ENCODE data around the gene JPH2.
"Not testable (repeated sequence)": the region's sequence is repeated elsewhere in the genome, so short reads cannot be mapped to it uniquely, and the experiment has no call there.

Gene JPH2

DNA sequence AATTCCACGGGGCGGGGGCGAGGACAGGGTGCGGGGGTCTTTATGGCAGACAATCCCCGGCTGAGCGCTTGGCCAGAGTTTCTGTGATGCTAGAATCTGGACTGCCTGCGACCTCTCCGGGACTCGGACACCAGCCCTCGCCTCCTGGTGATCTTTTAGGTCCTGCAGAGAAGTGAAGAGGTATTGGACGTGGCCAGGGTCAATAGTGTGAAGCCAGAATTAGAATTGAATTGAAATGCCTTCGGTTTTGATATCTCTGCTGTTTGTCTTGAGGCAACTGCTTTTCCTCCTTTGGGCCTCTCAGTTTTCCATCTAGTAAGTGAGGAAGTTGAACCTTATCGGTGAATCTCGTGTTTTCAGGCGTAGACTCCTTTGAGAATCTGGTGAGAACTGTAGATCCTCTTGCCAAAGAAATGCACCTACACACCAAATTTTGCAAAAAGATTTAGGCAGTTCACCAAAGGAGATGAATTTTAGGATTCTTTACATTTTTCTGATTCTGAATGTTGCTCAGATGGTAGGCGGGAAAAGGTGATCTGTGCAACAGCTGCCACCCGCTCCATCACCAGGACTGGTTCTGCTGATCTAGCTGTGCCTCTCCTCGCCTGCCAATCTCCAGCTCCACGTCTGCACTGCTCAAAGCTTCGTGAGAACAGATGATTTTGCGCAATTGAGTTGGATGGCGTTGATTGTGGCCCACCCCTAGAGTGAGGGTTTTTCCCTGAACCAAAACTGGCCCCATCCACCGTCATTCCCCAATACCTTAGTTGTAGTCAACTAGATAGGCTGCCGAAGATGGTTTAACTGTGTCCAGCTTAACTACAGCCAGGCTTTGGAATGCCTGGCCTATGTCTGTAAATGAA lies 24.4 kb upstream of the JPH2 start:
- DNase-seq: peak in 1 of 3 donors; percentile 22

DNA sequence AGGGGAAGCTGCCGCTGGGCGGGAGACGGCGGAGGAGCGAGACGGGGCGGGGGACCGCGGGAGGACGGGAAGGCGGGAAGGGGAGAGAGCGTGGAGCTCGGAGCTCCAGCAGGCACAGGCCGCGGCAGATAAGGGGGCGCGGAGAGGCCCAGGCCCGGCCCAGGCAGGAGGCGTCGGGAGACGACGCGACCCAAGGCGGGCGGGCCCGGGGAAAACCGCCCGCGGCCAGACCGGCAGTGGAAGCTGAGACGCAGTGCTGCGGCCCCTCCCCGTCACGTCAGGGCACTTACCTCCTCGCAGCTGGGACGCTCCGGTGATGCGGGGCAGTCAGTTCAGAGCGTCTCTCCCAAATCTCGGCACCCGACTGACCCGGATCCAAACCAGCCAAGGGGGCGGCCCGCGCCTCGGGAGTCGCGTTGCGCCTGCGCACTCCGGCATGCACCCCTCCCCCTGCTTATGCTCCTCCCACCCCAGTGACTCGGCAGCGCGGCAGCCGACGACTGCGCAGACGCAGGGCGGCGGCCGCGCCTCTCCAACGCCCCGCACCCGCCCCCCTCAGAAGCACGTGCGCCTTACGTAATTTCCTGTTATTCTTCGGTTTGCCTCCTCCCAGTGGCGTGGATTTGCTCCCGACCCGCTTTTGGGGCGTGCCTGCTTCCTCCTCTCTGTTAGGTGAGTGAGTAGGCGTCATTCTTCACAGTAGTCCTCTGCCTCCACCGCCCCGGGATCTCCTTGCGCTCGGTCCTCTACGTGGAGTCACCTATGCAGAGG lies 23.6 kb upstream of the JPH2 start, which contains the start of gene OSER1:
TSS of gene OSER1 (minus strand) at position 366 of the 771 bp plus-strand sequence. CDS start 3,814 bp downstream, outside the sequence.
- peak; percentile 98 to 99 (median 99) for DNase-seq

DNA sequence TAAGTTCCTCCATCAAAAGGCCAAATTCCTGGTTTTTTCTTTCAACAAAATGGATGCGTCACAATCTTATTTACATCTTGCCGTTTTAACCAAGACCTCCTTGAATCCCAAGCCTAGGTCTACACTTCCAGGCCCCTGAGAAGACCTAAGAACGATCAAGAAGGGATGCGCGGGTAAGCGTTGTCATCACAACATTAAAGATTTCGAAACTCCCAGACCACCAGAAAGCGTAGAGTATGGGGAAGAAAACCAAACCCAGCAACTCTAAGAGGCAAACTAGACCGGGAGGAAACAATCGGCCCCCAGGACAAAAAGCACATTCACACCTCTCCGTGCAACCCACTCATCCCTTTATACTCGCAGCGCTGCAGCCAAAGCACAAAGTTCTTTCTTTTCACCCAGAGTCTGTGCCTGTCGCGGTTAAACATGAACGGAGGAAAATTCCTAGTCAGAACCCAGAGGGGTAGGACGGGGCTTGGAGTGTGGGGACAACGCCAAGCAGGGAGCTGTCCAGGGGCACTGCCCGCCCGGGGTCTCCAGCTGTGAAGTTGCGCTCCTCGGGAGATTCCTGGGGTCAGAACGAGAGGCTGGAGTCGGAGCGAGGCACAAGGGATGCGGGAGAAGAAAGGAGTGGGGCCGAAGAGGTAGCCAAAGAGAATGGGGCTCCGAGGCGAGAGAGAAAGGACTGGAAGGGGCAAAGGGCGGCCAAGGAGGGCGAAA lies 22.9 kb upstream of the JPH2 start:
- peak; percentile 34 to 59 (median 53) for DNase-seq

DNA sequence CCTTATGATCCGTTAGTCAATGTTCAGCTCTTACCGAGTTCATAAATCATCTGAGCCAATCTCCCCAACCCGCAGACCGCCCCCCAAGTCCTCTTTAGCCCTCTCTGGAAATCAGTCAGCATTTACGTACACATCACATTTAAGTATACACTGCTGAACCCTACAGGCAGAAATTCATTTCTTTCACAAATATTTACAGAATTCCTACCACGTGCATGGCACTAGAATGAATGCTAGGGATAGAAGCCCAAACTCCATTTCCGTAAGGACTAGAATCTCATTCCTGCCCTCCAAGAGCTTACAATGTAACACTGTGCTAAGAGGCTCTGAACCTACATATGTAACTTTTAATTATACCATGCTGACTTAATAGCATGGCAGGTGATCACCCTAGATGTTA lies 21.8 kb upstream of the JPH2 start:
- peak; percentile 35 to 41 (median 37) for DNase-seq

DNA sequence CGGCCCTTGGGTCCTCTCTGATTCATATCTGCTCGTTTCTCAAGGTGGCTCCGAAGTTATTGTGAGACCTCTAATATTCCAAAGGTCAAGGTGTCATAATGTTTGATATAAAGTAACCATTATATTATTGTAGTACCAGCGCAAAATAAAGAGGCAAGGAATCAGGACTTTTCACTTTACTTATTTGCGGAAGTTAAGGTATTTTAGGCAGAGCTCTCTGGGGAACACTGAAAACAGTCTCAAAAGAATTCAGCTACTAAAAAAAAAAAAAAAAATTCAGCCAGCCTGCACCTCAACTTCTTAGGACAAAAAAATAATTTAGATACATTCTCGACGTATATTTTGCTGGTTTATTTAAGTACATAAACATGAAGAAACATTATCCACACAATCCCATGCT lies 21.2 kb upstream of the JPH2 start:
- DNase-seq: no peak

DNA sequence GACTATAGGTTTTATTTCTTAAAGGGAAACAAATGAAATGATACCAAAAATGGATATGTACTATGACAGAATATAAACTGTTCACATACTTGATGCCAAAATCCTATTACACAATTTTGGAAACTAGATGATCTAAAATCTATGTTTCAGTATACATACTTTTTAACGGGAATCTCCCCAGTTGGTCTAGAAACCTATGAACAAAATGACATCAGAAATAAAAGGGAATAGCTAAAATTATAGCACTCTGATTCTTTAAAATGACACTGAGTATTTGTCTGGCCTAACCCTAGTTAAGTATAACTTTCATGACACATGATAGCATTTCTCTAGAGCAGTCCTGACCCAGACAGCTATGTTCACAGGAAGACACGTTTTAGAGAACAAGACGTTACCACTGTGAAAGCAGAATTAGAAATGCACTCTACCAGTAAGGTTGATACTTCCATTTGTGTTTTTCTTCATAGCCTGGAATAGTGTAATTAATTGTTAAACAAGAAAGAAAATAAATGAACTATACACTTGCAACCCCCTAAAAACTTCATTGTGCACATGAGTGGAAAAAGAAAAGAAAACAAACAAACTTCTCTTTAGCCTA lies 20.2 kb upstream of the JPH2 start:
- DNase-seq: peak; percentile 61 to 96 (median 89)

DNA sequence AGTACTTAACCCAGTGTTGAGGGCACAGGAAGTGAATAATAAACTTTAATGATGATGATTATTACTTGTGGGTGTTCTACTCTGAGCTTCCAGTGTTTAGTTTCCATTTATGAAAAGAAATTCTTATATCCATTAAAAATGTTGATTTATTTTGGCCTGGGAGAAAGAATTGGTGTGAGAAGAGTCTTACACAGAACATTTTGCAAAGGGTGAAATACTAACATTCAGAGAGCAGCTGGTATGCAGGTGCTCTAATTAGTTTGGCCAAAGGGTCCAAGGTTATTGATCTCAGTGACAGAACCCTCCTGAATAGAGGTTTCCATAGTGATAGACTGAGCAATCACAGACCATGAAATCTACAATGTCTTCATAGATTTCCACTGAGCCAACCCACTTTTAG lies 19.1 kb upstream of the JPH2 start:
- no peak for DNase-seq

DNA sequence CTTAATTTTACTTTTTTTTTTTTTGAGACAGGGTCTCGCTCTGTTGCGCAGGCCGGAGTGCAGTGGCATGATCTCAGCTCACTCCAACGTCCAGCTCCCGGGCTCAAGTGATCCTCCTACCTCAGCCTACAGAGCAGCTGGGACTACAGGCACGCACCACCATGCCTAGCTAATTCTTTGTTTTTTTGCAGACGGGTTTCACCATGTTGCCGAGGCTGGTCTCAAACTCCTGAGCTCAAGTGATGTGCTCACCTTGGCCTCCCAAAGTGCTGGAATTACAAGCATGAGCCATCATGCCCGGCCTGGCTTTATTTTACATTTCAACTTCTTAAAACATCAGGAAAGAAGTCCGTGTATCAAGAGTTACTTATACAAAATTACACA lies 17.8 kb upstream of the JPH2 start:
- DNase-seq: no peak

DNA sequence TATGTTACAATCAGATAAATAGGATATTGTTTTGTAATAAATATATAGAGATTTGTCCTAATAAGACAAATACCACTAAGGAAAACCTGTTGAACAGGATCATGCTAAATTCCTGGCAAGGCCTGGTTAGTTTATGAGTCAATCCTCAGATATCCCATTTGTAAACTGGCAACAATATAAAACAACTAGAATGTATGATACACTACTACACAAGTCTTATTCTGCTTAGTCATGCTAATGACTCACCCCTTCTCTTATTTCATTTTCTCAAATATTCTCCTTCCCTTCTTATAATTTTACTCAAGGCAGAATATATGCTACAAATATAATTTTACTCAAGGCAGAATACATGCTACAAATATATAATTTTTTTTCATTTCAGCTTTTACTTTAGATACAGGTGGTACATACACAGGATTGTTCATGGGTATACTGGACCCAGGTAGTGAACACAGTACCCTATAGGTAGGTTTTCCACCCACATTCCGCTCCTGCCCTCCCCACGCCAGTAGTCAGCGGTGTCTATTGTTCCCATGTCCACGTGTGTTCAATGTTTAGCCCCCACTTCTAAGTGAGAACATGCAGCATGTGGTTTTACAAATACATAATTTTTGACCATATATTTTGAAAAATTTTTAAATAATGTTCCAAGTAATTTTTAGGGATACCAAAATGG lies 17.3 kb upstream of the JPH2 start:
- peak; percentile 37 to 82 (median 79) for DNase-seq

DNA sequence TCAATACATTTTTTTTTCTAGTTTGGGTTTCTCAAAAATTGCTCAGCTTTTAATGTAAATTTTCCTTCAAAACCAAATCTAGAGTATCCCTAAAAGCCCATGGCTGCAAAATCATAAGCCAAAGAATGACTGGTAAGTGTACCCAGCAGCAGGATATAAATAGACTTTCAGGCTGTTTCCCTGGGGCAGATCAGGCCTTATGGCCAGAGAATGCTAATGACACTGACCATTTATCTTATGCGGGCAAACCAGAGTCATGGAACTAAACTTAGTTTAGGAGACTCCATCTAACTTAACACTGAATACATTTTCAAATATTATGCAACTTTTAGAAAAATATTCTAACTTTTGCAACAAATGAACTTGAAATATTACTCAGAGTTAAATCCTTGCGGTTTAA lies 16.2 kb upstream of the JPH2 start:
- DNase-seq: no peak

DNA sequence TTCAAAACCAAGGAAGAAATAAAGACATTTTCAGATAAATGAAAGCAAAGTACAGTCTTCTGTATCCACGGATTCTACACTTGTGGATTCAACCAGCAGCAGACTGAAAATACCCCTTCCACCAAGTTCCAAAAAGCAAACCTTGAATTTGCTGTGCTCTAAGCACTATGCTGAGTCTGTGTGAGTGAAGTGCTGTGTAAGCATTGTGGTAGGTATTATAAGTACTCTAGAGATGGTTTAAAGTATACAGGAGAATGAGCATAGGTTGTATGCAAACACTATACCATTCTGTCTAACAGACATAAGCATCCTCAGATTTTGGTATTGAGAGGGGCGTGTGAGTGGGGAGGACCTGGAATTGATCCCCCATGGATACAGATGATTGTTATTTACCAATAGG lies 14.0 kb upstream of the JPH2 start:
- DNase-seq: no peak

DNA sequence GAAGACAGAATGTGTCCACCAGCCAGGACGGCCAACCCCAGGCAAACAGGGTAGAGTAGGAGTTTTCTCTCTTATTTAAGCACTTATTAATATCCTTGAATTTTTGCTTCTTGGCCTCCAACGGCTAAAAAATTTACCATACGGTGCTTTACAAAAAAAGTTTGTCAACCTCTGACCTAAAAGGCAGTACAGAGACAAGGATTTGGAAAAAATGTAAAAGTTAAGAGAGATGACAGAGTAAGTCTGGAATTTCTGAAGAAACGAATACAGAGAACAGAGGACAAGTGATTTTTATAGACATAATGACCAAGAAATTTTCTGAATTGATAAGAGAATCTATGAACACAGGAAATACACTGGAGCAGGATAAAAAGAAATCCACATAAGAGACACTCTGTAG lies 13.4 kb upstream of the JPH2 start:
- no peak for DNase-seq

DNA sequence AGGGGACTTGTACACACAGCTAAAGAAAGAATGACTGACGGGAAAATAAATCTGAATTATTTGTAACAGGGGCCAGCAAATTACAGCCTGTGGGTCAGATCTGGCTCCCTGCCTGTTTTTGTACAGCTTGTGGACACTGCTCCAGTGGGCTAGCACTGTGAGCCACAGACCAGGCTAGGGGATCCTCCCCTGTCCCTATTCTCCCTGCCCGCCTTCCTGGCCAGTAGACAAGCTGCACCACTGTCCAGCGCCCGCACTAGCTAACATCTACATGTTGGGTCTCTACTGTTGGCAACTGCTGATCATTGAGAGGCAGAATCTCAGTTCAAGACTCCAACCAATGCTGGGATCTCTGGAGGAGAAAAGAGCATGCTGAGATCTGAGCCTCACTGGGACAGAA lies 12.9 kb upstream of the JPH2 start:
- DNase-seq: no peak

DNA sequence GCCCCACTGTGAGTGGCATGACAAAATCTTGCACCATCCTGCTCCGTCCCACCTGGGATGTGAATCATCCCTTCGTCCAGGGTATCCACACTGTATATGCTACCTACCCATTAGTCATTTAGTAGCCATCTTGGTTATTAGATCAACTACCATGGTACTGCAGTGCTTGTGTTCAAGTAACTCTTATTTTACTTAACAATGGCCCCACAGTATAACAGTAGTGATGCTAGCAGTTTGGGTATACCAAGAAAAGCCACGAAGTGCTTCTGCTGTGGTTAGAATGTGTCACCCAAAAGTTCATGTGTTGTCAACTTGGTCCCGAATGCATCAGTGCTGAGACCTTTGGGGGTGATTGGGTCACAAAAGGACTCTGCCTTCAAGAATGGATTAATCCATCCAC lies 11.9 kb upstream of the JPH2 start:
- no peak for DNase-seq

DNA sequence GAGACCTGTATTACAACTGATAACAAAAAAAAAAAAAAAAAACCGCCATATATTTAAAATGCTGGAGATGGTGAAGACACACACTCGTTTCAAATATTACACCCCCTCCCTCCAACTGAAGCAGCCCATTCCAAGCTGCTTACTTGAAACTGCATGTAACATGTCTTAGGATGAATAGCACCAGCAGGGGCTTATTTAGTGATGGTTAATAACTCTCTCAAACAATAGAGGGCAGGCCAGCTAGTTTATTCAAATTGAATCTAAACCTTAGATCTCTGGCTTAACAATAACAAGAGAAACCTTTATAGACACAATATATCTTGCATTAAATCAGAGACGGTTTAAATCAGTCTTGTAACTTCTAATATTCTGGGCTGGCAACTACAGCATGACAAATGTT lies 9.3 kb upstream of the JPH2 start:
- no peak for DNase-seq

DNA sequence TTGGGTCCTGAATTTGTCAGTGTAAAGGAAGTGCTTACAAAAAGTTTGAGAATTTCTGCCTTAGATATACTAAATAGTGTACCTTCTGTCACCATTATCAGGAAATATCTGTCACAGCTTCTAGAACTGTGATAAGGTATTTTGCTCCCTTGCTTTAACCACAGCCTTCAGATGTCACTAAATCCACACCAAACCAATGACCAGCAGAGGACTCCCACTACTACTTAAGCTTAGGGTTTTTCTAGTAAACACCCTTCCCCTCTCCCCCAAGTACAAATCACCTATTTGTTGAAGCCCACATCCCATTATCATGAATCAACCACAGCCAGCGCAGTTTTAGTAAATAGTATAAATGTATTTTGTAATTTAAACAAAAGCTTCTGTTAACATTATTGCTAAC lies 8.6 kb upstream of the JPH2 start:
- no peak for DNase-seq

DNA sequence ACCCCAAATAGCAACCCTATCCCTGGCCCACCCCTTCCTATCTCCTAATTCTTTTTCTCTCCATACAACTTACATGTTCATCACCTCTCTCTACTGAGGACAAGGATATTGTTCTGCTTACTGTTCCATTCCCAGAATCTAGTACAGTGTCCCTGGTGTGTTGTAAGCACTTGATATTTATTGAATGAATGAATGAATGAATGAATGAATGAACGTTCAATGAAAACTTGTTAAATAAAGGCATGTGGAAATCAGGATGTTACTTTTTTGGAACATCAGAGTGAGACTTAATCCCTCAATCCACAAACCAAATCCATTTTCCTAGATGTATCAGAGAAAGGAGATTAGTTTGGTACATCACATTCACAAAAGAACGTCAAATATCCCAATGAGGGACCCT lies 6.8 kb upstream of the JPH2 start:
- DNase-seq: no peak

DNA sequence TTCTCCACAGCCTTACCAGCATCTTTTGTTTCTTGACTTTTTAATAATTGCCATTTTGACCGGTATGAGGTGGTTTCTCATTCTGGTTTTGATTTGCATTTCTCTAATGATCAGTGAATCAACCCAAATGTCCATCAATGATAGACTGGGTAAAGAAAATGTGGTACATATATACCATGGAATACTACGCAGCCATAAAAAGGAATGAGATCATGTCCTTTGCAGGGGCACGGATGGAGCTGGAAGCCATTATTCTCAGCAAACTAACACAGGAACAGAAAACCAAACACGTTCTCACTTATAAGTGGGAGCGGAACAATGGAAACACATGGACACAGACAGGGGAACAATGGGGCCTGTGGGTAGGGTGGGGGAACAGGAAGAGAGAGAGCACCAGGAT lies 4.7 kb upstream of the JPH2 start:
- DNase-seq: not testable (repeated sequence)

DNA sequence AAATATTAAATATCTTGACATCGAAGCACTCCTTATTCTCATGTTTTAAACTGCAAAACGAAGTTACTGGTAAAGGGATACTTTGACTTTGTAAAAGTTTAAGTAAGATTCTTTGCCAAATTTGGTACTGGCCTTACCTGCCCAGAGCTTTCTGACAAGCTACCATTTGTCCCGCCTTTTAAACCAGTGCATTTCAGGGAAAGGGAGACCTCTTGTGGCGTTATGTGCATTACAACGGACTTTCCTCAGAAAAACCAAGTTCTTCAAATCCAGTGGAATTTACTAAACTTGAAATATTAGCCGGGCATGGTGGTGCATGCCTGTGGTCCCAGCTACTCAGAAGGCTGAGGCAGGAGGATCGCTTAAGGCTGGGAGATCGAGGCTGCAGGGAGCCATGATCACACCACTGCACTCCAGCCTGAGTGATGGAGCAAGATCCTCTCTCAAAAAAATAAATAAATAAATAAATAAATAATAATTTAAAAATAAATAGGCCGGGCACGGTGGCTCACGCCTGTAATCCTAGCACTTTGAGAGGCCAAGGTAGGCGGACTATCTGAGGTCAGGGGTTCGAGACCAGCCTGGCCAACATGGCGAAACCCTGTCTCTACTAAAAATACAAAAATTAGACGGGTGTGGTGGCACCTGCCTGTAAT lies 3.3 kb upstream of the JPH2 start:
- peak; percentile 71 to 79 (median 74) for DNase-seq

DNA sequence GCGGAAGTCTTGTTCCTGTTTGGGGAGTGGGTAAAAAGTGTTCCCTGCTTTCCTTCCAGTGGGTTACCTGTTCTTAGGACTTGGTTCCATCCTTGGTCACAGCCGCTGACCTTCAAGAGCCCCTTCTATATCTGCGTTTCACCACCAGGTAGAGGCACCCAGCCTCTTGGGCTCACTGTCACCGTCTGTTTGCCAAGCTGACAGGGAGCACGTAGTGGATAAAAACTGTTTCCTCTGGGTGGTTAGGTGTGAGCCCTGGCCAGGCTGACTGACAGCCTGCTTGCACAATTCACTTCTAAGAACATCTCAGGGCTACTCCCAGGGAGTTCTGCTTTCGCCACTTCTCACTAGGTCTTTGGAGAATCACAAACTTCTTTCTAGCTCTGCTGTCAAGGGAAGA lies 1.8 kb upstream of the JPH2 start:
- no peak for DNase-seq

DNA sequence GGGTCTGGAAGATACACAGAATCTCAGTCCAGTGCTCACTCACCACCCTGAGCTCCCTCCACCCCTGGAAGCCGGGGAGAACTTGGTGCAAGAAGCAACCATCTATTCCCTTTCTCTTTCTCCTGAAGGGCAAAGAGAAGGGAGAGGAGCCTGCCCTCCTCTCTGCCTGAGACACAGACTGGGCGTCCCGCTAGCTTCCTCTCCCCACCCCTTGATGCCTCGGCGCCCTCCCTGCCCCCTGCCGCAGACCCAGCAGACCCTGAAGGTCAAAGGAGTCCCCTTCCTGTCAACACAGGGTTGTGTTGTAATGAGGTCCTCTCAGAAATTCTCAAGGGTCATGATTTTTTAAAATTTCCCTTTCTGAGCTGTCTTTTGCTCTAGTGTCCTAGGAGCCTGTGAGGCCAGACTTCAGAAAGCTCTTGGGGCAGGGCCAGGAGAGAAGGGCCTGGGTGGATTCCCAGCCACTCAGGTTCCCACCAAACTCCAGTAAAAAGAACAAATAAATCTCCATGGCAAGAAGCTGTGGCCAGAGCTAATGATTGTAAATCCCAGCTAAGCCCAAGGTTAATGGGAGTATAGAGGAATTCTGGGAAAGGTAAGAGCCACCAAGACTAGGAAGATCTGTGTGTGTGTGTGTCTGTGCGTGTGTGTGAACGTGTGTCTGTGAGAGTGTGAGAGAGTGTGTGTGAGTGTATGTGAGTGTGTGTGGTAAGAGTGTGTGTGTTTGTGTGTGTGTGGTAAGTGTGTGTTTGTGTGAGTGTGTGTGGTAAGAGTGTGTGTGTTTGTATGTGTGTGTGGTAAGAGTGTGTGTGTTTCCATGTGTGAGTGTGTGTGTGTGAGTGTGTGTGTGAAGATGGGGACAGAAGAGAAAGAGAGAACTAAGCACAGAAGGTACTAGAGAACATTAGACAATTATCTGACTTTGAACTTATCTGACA lies 1.1 kb upstream of the JPH2 start:
- DNase-seq: peak in 1 of 3 donors; percentile 23
